IPS-15b (cell line): ENCODE results near the gene RADIL.

Experiments
- H3K27me3 ChIP-seq: one replicate; pipeline ENCODE4 v1.6.1; 2013; ENCODE audit warnings: low read length; ENCODE audit not compliant: control insufficient read depth, insufficient read depth
- H3K36me3 ChIP-seq: one replicate; pipeline ENCODE4 v1.6.1; 2013; ENCODE audit warnings: low read length; ENCODE audit not compliant: control insufficient read depth, insufficient read depth
- H3K4me1 ChIP-seq: one replicate; pipeline ENCODE4 v1.6.1; 2013; ENCODE audit warnings: mild to moderate bottlenecking, low read length; ENCODE audit not compliant: control insufficient read depth, insufficient read depth
- H3K4me3 ChIP-seq: one replicate; pipeline ENCODE4 v1.5.1; 2013; ENCODE audit warnings: low read depth, low read length
- H3K9ac ChIP-seq: one replicate; pipeline ENCODE4 v1.6.1; 2013; ENCODE audit warnings: low read depth, mild to moderate bottlenecking, low read length
- H3K9me3 ChIP-seq: one replicate; pipeline ENCODE4 v1.6.1; 2013; ENCODE audit warnings: mild to moderate bottlenecking, low read length; ENCODE audit not compliant: control insufficient read depth, insufficient read depth

Gene RADIL

DNA sequence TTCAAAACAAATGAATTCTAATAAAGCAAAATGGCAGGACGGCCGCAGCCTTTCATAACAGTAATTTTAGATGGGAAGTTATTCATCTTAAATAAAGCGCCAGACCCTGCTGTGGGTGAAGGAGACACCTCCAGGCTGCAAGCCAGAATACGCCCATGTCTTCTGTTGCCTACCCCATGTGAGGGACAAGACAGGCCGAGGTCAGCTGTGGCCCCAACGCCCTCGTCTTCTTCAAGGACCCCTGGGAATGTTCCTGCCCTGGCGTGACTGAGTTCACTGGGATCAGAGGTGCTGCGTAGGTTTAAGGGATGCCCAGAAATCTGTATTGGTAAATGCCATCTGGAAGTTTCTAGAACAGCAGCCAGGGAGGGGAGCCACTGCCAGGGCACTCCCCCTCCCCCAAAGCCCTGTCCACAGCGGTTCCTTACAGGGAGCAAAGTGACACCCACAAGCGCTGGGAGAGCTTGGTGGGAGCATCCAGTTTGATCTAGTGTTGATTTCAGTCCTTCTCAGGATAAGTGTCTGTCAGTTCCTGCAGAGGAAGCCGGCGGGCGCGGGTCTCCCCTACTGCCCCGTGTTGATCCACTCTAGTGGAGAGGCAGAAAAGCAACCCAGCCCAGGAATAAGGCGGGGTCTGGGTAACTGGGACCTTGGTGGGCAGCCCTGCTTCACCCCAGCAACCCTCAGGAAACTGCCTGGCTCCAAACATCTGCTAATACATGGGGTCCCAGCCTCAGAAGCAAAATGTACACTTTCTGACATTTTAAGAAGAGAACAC is 42.3 kb downstream of the RADIL start:
- Histone ChIP-seq H3K4me3 (no peak overlapping the region), H3K9ac (no peak overlapping the region), H3K4me1 (no peaks in the 10 kb centered on the region), H3K36me3 (no peaks in the 10 kb centered on the region), H3K9me3 (no peaks in the 10 kb centered on the region), H3K27me3 (no peaks in the 10 kb centered on the region)

DNA sequence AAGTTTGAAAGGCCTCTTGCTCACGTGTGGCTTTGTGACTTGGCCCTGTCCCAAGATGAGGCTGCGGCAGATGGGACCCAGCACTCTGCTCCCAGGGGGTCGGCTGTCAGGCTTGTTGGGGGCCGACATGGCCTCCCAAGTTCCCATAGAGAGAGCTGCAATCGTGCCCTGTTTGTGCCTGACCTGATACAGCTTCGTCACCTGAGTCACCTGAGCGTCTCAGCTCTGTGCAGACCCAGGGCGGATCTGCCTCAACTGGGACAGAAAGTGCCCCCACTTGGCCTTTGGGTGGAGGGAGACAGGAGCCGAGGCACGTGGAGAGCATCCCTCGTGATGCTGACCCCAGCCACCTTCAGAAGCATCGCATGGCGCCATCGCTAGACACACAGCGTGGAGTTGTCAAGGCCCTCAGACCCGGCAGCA is 43.4 kb downstream of the RADIL start:
- Histone ChIP-seq H3K36me3 (no peaks in the 10 kb centered on the region), H3K27me3 (no peaks in the 10 kb centered on the region), H3K4me1 (no peaks in the 10 kb centered on the region), H3K9me3 (no peaks in the 10 kb centered on the region), H3K9ac (no peak overlapping the region), H3K4me3 (no peak overlapping the region)

DNA sequence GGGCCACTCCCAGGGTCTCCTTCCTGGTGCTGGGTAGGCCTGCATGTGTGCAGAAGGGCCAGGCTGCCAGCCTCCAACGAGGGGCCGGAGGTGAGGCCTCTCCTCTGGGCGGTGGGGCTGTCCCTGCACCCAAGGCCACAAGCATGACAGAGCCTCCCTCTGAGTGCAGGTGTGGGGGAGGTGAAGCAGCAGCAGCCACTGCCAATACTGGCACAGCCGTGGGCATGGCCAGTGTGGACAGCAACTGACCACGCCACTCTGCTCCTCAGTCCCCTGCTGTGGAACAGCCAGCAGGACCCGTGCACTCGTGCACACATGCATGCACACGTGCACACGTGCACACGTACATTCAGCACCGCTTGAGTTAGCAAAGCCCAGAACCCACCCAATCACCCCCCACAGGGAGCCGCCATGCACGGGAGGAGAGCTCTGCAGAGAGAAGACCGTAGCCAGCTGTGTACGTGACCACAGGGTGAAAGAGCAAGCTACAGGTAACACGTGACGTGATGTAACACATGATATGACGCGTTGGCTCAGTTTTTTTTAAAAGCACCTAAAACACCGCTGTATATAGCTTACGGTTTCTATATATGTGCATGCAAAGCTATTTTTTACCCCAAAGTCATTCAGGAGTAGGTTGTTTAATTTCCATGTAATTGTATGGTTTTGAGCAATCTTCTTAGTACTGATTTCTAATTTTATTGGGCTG is 44.7 kb downstream of the RADIL start:
- no peak overlapping the region for H3K9ac ChIP-seq

DNA sequence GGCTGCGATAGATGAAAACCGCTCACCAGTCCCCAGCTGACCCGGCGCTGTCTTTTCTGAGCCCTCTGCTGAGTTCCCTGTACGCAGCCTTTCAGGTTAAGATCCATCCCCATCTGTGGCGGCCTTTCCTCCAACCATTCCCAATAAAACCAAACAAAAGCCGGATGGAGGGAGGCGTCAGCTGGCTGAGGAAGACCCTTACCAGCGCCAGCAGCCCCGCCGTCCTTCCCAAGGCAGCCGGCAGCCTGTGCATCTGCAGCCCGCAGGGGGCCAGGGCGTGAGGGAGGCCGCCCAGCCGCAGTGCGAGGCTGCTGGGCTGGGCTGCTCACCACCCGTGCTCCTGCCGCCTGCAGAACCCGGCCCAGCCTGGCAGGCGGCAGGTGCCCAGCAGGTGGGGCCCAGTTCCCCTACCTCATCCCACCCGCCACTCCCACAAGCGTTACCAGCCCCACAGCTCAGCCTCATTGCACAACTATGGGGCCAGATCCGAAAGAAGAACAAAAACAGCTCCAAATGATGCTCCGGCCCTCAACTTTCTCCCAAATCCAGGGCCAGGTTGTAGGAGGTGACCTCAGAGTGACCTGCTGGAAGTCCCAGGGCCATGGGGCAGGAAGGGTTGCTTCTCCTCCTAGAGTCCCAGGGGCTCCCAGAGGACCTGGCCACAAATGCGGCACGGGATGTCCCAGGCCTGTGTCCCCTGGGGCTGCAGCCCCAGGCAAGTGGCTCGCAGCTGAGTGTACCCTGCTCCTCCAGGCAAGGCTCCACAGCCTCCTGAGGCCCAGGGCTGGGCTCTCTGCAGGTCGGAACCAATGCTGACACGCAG is 45.5 kb downstream of the RADIL start:
- Histone ChIP-seq H3K36me3 (no peaks in the 10 kb centered on the region), H3K4me3 (no peak overlapping the region), H3K4me1 (no peaks in the 10 kb centered on the region), H3K27me3 (no peaks in the 10 kb centered on the region), H3K9me3 (no peaks in the 10 kb centered on the region), H3K9ac (no peak overlapping the region)

More for the DNA sequence above, 44.7 kb downstream of the RADIL start:
- no peaks in the 10 kb centered on the region for H3K27me3 ChIP-seq
- H3K4me1 ChIP-seq, result no peaks in the 10 kb centered on the region
- H3K9me3 ChIP-seq, result no peaks in the 10 kb centered on the region
- no peak overlapping the region for H3K4me3 ChIP-seq
- no peaks in the 10 kb centered on the region for H3K36me3 ChIP-seq

DNA sequence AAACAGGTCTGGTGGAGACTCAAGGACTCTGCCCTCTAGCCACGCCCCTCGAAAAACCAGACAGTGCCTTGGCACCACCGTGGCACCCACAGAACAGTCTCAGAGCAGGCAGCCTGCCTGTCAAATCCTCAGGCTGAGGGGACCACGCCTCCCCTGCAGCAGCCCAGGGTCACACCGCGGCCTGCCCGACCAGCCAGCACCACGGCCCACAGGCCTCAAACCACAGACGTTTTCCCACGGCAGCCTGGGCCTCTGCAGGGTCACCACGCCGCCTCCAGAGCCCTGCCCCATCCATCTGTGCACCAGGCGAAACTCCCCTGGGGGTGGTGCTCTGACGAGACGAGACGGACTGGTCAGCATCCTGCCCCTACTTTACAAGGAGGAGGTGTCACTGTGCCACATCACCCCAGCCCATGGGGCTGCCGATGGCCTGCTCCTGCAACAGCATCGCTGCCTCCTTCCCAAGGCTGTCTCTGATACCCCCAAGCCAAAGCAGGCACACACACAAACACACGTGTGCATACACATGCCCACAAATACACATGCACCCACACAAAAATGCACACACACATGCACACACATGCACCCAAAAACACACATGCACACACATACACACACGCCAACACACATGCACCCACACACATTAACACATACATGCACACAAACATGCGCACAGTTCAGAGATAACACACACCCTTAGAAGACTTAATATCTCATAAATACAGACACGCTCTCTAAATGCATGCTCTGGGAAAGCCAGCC is 46.3 kb downstream of the RADIL start:
- H3K9me3 ChIP-seq, result no peaks in the 10 kb centered on the region
- no peak overlapping the region for H3K4me3 ChIP-seq
- H3K9ac ChIP-seq, result no peak overlapping the region
- no peaks in the 10 kb centered on the region for H3K36me3 ChIP-seq
- H3K27me3 ChIP-seq, result no peaks in the 10 kb centered on the region
- no peaks in the 10 kb centered on the region for H3K4me1 ChIP-seq

DNA sequence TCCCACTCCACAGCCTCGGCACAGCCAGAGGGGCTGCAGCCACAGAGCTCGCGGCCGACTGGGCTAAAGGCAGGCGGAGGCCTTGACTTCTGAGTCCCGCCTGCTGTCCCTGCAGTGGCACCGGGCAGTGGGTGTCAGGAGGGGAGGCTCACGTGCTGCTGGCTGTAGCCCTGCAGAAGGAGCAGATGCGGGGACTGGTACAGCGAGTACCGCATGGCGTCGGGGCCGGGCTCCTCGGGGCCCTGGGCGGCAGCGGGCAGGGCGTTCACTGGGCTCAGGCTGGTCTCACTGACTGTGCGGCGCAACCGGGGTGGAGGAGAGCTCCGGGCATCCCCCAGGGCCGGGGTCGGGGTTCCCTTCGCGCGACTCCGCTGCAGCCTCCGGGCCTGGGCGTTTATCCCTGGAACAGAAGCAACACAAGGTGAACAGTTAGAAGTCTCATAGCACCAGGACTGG is 47.3 kb downstream of the RADIL start:
- H3K9me3 ChIP-seq, result no peaks in the 10 kb centered on the region
- no peak overlapping the region for H3K4me3 ChIP-seq
- no peak overlapping the region for H3K9ac ChIP-seq
- no peaks in the 10 kb centered on the region for H3K36me3 ChIP-seq
- H3K27me3 ChIP-seq, result no peaks in the 10 kb centered on the region
- no peaks in the 10 kb centered on the region for H3K4me1 ChIP-seq

DNA sequence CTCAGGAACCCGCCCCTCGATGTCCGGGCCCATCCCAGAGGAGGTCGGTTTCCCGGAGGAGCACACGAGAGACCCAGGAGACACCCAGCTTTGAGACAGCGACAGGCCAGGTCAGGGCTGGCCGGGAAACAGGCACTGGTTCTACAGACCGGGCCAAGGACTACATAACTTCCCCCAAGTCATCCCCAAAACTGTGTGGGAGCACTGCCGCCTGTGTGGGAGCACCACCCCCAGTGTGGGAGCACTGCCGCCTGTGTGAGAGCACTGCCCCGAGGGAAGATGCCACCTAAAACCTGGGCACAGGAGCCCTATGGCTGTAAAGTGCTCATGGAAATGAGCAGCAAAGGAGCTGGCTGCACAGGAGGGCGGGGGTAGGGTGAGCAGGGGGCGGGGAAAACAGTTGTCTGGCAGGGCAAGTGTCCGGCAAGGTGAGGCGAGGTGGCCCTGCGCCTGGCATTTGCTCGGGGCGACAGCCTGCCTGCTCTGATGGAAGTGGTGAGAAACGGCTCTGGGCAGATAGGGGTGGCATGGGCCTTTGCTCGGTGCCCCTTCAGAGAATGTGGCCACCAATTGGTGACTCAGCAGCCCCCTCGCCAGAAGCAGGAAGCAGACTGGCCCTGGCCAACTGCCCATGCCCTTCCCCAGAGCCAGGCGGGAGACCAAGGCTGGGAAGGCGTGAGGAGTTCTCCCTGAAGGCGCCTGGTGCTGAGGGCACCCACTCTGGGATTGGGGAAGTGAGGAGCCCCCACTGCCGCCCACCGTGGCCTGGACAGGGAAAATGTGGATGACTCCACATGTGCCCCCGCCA is 47.9 kb downstream of the RADIL start:
- no peaks in the 10 kb centered on the region for H3K4me1 ChIP-seq
- no peaks in the 10 kb centered on the region for H3K36me3 ChIP-seq
- H3K4me3 ChIP-seq, result no peak overlapping the region
- no peak overlapping the region for H3K9ac ChIP-seq
- no peaks in the 10 kb centered on the region for H3K27me3 ChIP-seq
- no peaks in the 10 kb centered on the region for H3K9me3 ChIP-seq

DNA sequence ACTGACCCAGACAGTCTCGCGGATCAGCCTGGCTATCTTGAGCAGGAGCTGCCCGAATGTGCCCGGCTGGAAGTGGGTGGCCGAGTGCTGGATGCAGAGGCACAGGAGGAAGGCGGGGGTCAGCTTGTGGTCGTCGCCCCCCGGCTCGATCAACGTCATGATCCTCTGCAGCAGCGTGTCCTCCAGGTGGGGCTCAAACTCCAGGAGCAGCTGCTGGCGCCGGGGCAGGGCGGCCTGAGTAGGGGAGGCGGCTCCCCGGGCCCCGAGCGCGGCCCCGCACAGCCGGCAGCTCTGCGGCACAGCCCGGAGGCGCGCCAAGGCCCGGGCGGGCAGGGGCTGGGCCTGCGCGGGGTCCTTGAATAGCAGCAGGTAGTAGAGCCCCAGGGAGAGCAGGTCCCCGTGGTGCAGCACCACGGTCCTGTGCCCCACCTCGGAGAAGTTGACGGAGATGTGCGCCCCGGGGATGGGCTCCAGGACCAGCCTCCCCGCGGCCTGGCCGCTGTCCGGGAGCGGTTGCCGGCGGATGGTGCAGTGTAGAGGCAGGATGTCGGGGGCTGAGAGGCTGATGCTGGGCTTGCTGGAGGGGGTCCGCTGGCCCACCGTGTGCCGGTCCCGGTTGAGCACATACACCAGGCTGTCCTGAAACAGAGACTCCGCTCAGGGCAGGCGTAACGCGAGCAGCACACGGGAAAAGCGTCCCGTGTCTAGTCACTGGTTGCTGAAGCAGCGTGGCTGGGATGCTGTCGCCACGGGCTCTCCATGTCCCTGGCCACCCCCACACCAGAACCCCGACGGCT is 48.7 kb downstream of the RADIL start:
- Histone ChIP-seq H3K4me1 (no peaks in the 10 kb centered on the region), H3K9ac (no peak overlapping the region), H3K27me3 (no peaks in the 10 kb centered on the region), H3K9me3 (no peaks in the 10 kb centered on the region), H3K4me3 (no peak overlapping the region), H3K36me3 (no peaks in the 10 kb centered on the region)

DNA sequence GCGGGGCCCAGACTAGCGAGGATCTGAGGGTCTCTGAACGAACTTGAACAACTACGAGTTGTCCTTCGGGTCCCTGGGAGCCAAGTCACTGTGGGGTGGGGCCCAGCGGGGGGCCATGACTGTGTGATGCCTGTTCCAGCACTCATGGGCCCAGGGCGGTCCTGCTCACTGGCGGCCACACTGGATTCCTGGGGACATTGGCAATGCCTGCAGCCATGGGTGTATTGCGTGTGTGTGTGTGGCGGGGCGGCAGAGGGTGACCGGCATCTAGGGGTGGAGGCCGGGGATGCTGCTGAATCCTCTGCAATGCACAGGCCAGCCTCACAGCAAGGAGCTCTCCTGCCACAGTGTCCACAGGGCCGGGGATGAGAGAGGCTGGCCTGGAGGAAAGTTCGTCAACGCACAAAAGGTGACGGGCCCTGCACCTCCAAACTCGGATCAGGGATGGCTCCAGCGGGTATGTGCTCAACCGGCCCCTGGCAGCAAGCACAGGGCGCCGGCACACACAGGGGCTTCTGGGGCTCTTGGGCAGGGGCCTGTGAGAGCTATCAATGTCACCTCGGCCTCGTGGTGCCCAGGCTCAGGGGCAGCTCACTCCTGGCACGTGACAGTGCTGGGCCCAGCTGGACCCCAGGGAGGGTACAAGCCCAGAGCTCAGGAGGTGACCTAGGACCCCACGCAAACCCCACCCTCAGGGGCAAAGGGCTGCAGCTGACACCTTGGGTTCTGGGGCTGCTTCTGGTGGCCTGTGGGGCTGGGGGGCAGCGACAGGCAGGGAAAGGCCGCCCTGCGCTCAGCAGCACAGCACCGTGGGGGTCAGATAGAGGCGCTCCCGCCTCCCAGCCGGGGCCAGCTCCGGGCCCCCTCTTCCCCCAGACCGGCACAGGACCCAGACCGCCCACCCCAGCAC is 49.6 kb downstream of the RADIL start:
- no peaks in the 10 kb centered on the region for H3K4me1 ChIP-seq

More for the DNA sequence above, 49.6 kb downstream of the RADIL start:
- no peak overlapping the region for H3K9ac ChIP-seq
- H3K27me3 ChIP-seq, result no peaks in the 10 kb centered on the region
- no peaks in the 10 kb centered on the region for H3K9me3 ChIP-seq
- no peak overlapping the region for H3K4me3 ChIP-seq
- no peaks in the 10 kb centered on the region for H3K36me3 ChIP-seq
